ENCODE results near the gene LAMC3. TPM values are rescaled to one million over a fixed set of nuclear protein-coding genes. Genes with fewer than 3 reads are reported as not detected.
A peak's percentile ranks its signal among the peaks of the same experiment; 100 is the strongest.

The LAMC3 gene
- total RNA-seq, 2 donors from 2014 or later, result 16.7 to 41.2 TPM

GRCh38 chr9:131020862-131021261 lies 11.9 kb downstream of the LAMC3 start:
- Histone ChIP-seq H3K9ac (ENCODE audit: extremely low read depth, low read length, poor library complexity, severe bottlenecking) (no peak overlapping the region), H3K9me3 (ENCODE audit: control insufficient read depth, low read length) (no peaks in the 10 kb centered on the region), H3K4me1 (ENCODE audit: control insufficient read depth, insufficient read depth, low read length) (no peaks in the 10 kb centered on the region), H3K27ac (ENCODE audit: low read depth, low read length) (no peak overlapping the region), H3K27me3 (ENCODE audit: control insufficient read depth, insufficient read depth, low read length, poor library complexity, severe bottlenecking) (no peaks in the 10 kb centered on the region), H3K36me3 (ENCODE audit: control insufficient read depth, insufficient read depth, low read length) (no peaks in the 10 kb centered on the region), H3K4me3 (ENCODE audit: low read length) (no peak overlapping the region)
- no peak overlapping the region for H3K4me3 Mint-ChIP-seq
- no peak for DNase-seq
- 89 to 92% methylated on average over 5 to 7 of the region's 7 CpGs for WGBS, 2 experiments (ENCODE audit: insufficient coverage in 1 of 2, insufficient read length in 1 of 2)
- H3K27ac Mint-ChIP-seq, result no peak overlapping the region
- H3K27me3 Mint-ChIP-seq (ENCODE audit: insufficient read depth), result no peaks in the 10 kb centered on the region
- no peak for TF ChIP-seq CTCF (conservative IDR thresholded peaks at IDR 0.05)
- peaks cover 14% of the 10 kb centered on the region for H3K4me1 Mint-ChIP-seq
- H3K9me3 Mint-ChIP-seq, result no peaks in the 10 kb centered on the region
- H3K36me3 Mint-ChIP-seq (ENCODE audit: low read depth), result no peaks in the 10 kb centered on the region

GRCh38 chr9:131021785-131022184 lies 12.8 kb downstream of the LAMC3 start:
- no peak for TF ChIP-seq CTCF (conservative IDR thresholded peaks at IDR 0.05)
- Mint-ChIP-seq H3K4me1 (peaks cover 6% of the 10 kb centered on the region), H3K4me3 (no peak overlapping the region), H3K36me3 (ENCODE audit: low read depth) (no peaks in the 10 kb centered on the region), H3K27ac (no peak overlapping the region), H3K27me3 (ENCODE audit: insufficient read depth) (no peaks in the 10 kb centered on the region), H3K9me3 (no peaks in the 10 kb centered on the region)
- Histone ChIP-seq H3K4me1 (ENCODE audit: control insufficient read depth, insufficient read depth, low read length) (no peaks in the 10 kb centered on the region), H3K27me3 (ENCODE audit: control insufficient read depth, insufficient read depth, low read length, poor library complexity, severe bottlenecking) (no peaks in the 10 kb centered on the region), H3K27ac (ENCODE audit: low read depth, low read length) (no peak overlapping the region), H3K9me3 (ENCODE audit: control insufficient read depth, low read length) (no peaks in the 10 kb centered on the region), H3K4me3 (ENCODE audit: low read length) (no peak overlapping the region), H3K9ac (ENCODE audit: extremely low read depth, low read length, poor library complexity, severe bottlenecking) (no peak overlapping the region), H3K36me3 (ENCODE audit: control insufficient read depth, insufficient read depth, low read length) (no peaks in the 10 kb centered on the region)
- DNase-seq, result peak; percentile 24
- 94 to 100% methylated on average over 4 to 6 of the region's 7 CpGs for WGBS, 2 experiments (ENCODE audit: insufficient coverage in 1 of 2, insufficient read length in 1 of 2)

- H3K4me3 ChIP-seq (ENCODE audit: low read length), result no peak overlapping the region
- Mint-ChIP-seq H3K9me3 (no peaks in the 10 kb centered on the region), H3K36me3 (ENCODE audit: low read depth) (peaks cover 5% of the 10 kb centered on the region), H3K27me3 (ENCODE audit: insufficient read depth) (no peaks in the 10 kb centered on the region), H3K4me3 (no peak overlapping the region), H3K27ac (peak overlapping the region; percentile 84), H3K4me1 (peaks cover 1% of the 10 kb centered on the region)
- WGBS, 2 experiments (ENCODE audit: insufficient coverage in 1 of 2, insufficient read length in 1 of 2), result 90 to 96% methylated on average over 8 to 15 of the region's 15 CpGs
- H3K27me3 ChIP-seq (ENCODE audit: control insufficient read depth, insufficient read depth, low read length, poor library complexity, severe bottlenecking), result no peaks in the 10 kb centered on the region
- no peaks in the 10 kb centered on the region for H3K9me3 ChIP-seq (ENCODE audit: control insufficient read depth, low read length)
- TF ChIP-seq CTCF (conservative IDR thresholded peaks at IDR 0.05), result peak; percentile 16
- no peak overlapping the region for H3K27ac ChIP-seq (ENCODE audit: low read depth, low read length)
- no peaks in the 10 kb centered on the region for H3K4me1 ChIP-seq (ENCODE audit: control insufficient read depth, insufficient read depth, low read length)
- no peak overlapping the region for H3K9ac ChIP-seq (ENCODE audit: extremely low read depth, low read length, poor library complexity, severe bottlenecking)
- DNase-seq, result no peak
- H3K36me3 ChIP-seq (ENCODE audit: control insufficient read depth, insufficient read depth, low read length), result no peaks in the 10 kb centered on the region
These were observed 16.2 kb downstream of the LAMC3 start for GRCh38 chr9:131024978-131025868.

All from endodermal cell (in vitro differentiated cells).